Duodenal mucosa (tissue), 2 donors: ENCODE data around the gene DPH1.
A peak's percentile ranks its signal among the peaks of the same experiment; 100 is the strongest.

Source experiments
- H3K27ac ChIP-seq: one replicate; pipeline ENCODE4 v1.7.0; 2013; ENCODE audit warnings: low read depth, low read length
- H3K27me3 ChIP-seq, 2 donors: one replicate each; pipeline ENCODE4 v1.7.0; 2013; ENCODE audit warnings: low read length in 2 of 2, control low read depth in 1 of 2; ENCODE audit not compliant: insufficient read depth in 2 of 2, control insufficient read depth in 1 of 2
- H3K36me3 ChIP-seq, 2 donors: one replicate each; pipeline ENCODE4 v1.7.0; 2013; ENCODE audit warnings: low read length in 2 of 2, control low read depth in 1 of 2; ENCODE audit not compliant: insufficient read depth in 2 of 2, control insufficient read depth in 1 of 2
- H3K4me1 ChIP-seq, 2 donors: one replicate each; pipeline ENCODE4 v1.7.0; 2013; ENCODE audit warnings: low read length in 2 of 2, control low read depth in 1 of 2; ENCODE audit not compliant: insufficient read depth in 2 of 2, control insufficient read depth in 1 of 2
- H3K4me3 ChIP-seq, 2 donors: one replicate each; pipeline ENCODE4 v1.7.0; 2013; ENCODE audit warnings: low read length in 2 of 2, low read depth in 1 of 2
- H3K9ac ChIP-seq, 2 donors: one replicate each; pipeline ENCODE4 v1.7.0; 2013; ENCODE audit warnings: low read length in 2 of 2, low read depth in 1 of 2
- H3K9me3 ChIP-seq, 2 donors: one replicate each; pipeline ENCODE4 v1.7.0; 2013; ENCODE audit warnings: low read length in 2 of 2, control low read depth in 1 of 2; ENCODE audit not compliant: control insufficient read depth in 1 of 2

The DPH1 gene

DNA sequence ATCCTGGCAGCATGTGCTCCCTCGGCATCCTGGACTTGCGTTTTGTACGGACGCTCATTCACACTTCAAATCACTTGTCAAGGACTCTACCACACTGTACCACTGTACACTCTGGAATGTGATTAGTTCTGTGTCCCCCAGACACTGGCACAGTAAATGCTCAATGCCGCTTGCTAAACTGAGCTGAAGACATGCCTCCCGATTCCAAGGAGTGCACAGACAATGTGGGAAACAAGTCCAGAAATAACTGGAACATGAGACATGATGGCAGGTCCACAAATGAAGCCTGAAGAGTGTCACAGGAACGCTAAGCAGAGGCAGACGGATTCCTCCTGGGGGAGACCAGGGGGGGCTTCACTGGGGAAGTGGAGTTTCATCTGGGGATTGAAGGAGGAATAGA, 47.1 kb downstream of the DPH1 start:
- Histone ChIP-seq H3K9me3 (no peaks in the 10 kb centered on the region), H3K27ac (no peak overlapping the region), H3K4me1 (peaks cover 19 to 29% of the 10 kb centered on the region in 2 donors), H3K4me3 (no peak overlapping the region), H3K36me3 (peaks cover 12 to 38% of the 10 kb centered on the region in 2 donors), H3K9ac (no peak overlapping the region), H3K27me3 (no peaks in the 10 kb centered on the region)

- peaks cover 58 to 60% of the 10 kb centered on the region in 2 donors for H3K4me1 ChIP-seq
- no peak overlapping the region for H3K4me3 ChIP-seq
- H3K9me3 ChIP-seq = no peaks in the 10 kb centered on the region
- no peaks in the 10 kb centered on the region for H3K27me3 ChIP-seq
- H3K27ac ChIP-seq = no peak overlapping the region
- peaks cover 11 to 34% of the 10 kb centered on the region in 2 donors for H3K36me3 ChIP-seq
- no peak overlapping the region for H3K9ac ChIP-seq
Observed at GRCh38 chr17:2081564-2081963, 51.6 kb downstream of the DPH1 start.

DNA sequence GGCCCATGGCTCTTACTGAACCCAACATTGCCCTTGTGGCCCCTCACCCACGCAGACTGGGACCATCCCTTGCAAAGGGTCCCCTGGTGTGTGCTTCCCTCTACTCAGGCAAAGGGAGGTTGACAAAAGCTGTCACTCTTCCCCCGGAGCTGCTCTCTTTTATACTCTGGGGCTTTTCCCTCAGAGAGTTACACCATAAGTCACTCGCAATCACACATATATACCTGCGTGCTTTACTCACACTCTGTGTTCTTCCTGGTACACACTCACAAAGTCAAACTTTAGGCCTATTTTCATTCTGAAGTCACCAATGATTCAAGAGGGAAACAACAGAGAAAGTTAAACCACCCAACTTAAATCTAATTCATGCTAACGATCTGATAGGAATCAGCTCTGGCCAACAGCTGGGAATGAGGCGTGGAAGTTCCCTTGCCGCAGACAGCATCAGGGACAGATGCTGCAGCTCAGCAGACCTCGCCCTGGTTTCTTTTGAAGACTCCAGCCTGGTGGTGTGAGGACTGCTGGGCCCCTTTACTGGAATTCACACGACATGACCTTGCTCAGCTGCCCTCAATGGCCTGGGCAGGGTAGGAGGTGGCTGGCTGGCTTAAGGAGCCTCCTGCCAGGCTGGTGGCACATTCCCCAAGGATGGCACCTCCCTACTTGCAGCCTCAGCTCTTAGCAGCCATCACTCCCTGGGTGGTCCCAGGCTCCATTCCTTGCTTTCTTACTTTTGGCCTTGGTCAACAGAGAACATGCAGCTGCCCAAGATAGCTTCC, 52.2 kb downstream of the DPH1 start:
- Histone ChIP-seq H3K4me1 (peaks cover 63 to 65% of the 10 kb centered on the region in 2 donors), H3K4me3 (no peak overlapping the region), H3K9ac (peak overlapping the region in 1 of 2 donors; percentile 64), H3K9me3 (no peaks in the 10 kb centered on the region), H3K27ac (no peak overlapping the region), H3K27me3 (no peaks in the 10 kb centered on the region), H3K36me3 (peaks cover 7 to 28% of the 10 kb centered on the region in 2 donors)

GRCh38 chr17:2083613-2084035, 53.7 kb downstream of the DPH1 start:
- Histone ChIP-seq H3K36me3 (peaks cover 6 to 16% of the 10 kb centered on the region in 2 donors), H3K27me3 (no peaks in the 10 kb centered on the region), H3K9ac (peak overlapping the region; percentile 51 to 64), H3K4me1 (peaks cover 77 to 79% of the 10 kb centered on the region in 2 donors), H3K9me3 (no peaks in the 10 kb centered on the region), H3K27ac (peak overlapping the region; percentile 92), H3K4me3 (peak overlapping the region in 1 of 2 donors; percentile 9)

- Histone ChIP-seq H3K9me3 (no peaks in the 10 kb centered on the region), H3K27ac (peak overlapping the region; percentile 92), H3K27me3 (no peaks in the 10 kb centered on the region), H3K36me3 (peaks cover 6 to 13% of the 10 kb centered on the region in 2 donors), H3K4me3 (peak overlapping the region; percentile 18 to 28), H3K4me1 (peaks cover 83 to 85% of the 10 kb centered on the region in 2 donors), H3K9ac (peak overlapping the region; percentile 51 to 64)
Observed at GRCh38 chr17:2084036-2084765, 54.2 kb downstream of the DPH1 start.

DNA sequence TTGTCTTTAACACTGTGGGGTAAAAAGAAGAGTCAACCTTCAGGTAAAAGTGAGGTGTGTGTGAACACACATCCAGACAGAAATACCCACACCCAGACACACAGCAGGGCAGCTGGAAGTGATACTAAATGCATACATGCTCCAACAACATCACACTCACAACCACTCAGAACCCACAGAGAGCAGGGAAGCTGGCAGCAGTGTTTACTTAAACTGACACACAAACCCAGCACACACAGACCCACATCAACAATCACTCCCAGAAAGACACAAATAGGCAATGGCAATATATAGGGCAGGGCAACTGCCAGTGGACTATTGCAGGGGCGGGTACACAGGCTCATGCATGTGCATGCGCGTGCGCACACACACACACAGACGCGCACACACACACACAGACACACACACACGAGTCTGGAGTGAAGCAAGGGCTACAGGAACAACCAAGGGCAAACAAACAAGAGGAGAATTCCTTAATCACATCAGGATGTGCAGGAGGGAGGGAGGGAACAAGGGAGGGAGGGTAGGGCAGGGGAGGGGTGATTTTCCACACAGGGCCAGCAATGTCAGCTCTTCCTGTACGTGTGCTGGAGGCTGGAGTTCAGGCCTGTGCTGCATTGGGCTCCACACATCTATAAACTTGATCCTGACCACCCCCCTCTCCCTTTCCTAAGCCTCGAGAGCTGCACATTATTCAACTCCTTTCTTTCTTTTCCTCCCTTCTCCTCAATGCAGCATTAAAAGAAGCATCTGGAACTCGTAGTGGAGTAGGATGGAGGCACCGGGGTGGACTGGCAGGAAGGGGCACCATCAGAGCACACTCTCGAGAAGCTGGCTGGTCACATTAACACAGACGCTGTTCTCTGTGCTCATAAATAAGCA, 55.1 kb downstream of the DPH1 start:
- H3K9ac ChIP-seq = peak overlapping the region; percentile 51 to 64
- H3K36me3 ChIP-seq = peaks cover 6 to 10% of the 10 kb centered on the region in 2 donors
- H3K4me3 ChIP-seq = peak overlapping the region; percentile 18 to 29
- H3K9me3 ChIP-seq = no peaks in the 10 kb centered on the region
- H3K27me3 ChIP-seq = no peaks in the 10 kb centered on the region
- peak overlapping the region; percentile 92 for H3K27ac ChIP-seq
- peaks cover 86 to 90% of the 10 kb centered on the region in 2 donors for H3K4me1 ChIP-seq

DNA sequence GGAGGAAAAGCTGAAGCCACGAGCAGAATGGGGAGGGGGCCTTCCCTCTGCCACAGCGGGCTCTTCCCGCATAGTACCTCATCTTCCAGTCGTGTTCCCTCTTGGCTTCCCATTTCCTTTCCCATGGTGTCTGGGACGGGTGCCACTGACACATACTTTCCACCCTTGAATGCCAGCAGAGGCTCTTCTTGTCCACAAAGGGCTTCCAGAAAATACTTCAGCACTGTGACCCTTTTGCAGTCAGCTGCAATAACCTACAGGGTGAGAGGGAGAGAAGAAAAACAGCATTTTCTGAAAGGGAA, 55.6 kb downstream of the DPH1 start:
- no peaks in the 10 kb centered on the region for H3K27me3 ChIP-seq
- H3K9ac ChIP-seq = peak overlapping the region; percentile 18 to 64
- peak overlapping the region; percentile 92 for H3K27ac ChIP-seq
- no peaks in the 10 kb centered on the region for H3K9me3 ChIP-seq
- peaks cover 92 to 95% of the 10 kb centered on the region in 2 donors for H3K4me1 ChIP-seq
- H3K36me3 ChIP-seq = peaks cover 6 to 10% of the 10 kb centered on the region in 2 donors
- H3K4me3 ChIP-seq = no peak overlapping the region

- H3K4me1 ChIP-seq = peaks cover 92 to 93% of the 10 kb centered on the region in 2 donors
- H3K9me3 ChIP-seq = no peaks in the 10 kb centered on the region
- peak overlapping the region; percentile 16 for H3K27ac ChIP-seq
- H3K9ac ChIP-seq = peak overlapping the region in 1 of 2 donors; percentile 64
- no peak overlapping the region for H3K4me3 ChIP-seq
- no peaks in the 10 kb centered on the region for H3K27me3 ChIP-seq
- peaks cover under 1 to 4% of the 10 kb centered on the region in 2 donors for H3K36me3 ChIP-seq
Observed at GRCh38 chr17:2086306-2086705, 56.4 kb downstream of the DPH1 start.

GRCh38 chr17:2087597-2088211, 57.8 kb downstream of the DPH1 start:
- Histone ChIP-seq H3K27ac (peak overlapping the region; percentile 70), H3K9me3 (no peaks in the 10 kb centered on the region), H3K9ac (peak overlapping the region; percentile 57 to 65), H3K27me3 (no peaks in the 10 kb centered on the region), H3K4me3 (peak overlapping the region in 1 of 2 donors; percentile 1), H3K4me1 (peaks cover 81 to 89% of the 10 kb centered on the region in 2 donors), H3K36me3 (no peaks in the 10 kb centered on the region)
